HEK293 (cell line): Measurements from ENCODE around the gene SELENOS.

ENCODE experiments used
- GLIS2 ChIP-seq: fragments of 450-650 bp; formaldehyde crosslinking; IDR thresholded peaks from 2 replicates; pipeline ENCODE4 v1.5.1; 2016; ENCODE audit warnings: missing biosample characterization, missing genetic modification characterization
- KLF1 ChIP-seq: fragments of 450-650 bp; formaldehyde crosslinking; IDR thresholded peaks from 2 replicates; pipeline ENCODE4 v1.5.1; 2016; ENCODE audit warnings: missing biosample characterization, missing genetic modification characterization
- MYNN ChIP-seq: fragments of 450-650 bp; formaldehyde crosslinking; IDR thresholded peaks from 2 replicates; pipeline ENCODE4 v1.5.1; 2016; ENCODE audit warnings: missing biosample characterization, missing genetic modification characterization, borderline replicate concordance
- MZF1 ChIP-seq: fragments of 450-650 bp; formaldehyde crosslinking; IDR thresholded peaks from 2 replicates; pipeline ENCODE4 v1.5.1; 2017; ENCODE audit warnings: missing biosample characterization, missing genetic modification characterization, borderline replicate concordance
- WT1 ChIP-seq: fragments of 450-650 bp; formaldehyde crosslinking; IDR thresholded peaks from 2 replicates; pipeline ENCODE4 v1.5.1; 2016; ENCODE audit warnings: missing biosample characterization, missing genetic modification characterization
- YY2 ChIP-seq: fragments of 450-650 bp; formaldehyde crosslinking; IDR thresholded peaks from 2 replicates; pipeline ENCODE4 v1.5.1; 2016; ENCODE audit warnings: missing biosample characterization, missing genetic modification characterization
- ZBTB48 ChIP-seq: fragments of 450-650 bp; formaldehyde crosslinking; IDR thresholded peaks from 2 replicates; pipeline ENCODE4 v1.5.1; 2016; ENCODE audit warnings: missing biosample characterization, missing genetic modification characterization
- ZBTB8A ChIP-seq: fragments of 450-650 bp; formaldehyde crosslinking; IDR thresholded peaks from 2 replicates; pipeline ENCODE4 v1.5.1; 2016; ENCODE audit warnings: missing biosample characterization, missing genetic modification characterization
- ZFHX2 ChIP-seq: fragments of 450-650 bp; formaldehyde crosslinking; conservative IDR thresholded peaks from 2 replicates; pipeline ENCODE4 v1.5.1; 2016; ENCODE audit warnings: missing biosample characterization, missing genetic modification characterization
- ZFP3 ChIP-seq: fragments of 450-650 bp; formaldehyde crosslinking; IDR thresholded peaks from 2 replicates; pipeline ENCODE4 v1.5.1; 2016; ENCODE audit warnings: low read depth, missing biosample characterization, missing genetic modification characterization
- ZNF112 ChIP-seq: fragments of 450-650 bp; formaldehyde crosslinking; IDR thresholded peaks from 2 replicates; pipeline ENCODE4 v1.5.0; 2017; ENCODE audit warnings: missing biosample characterization, missing genetic modification characterization
- ZNF121 ChIP-seq: fragments of 450-650 bp; formaldehyde crosslinking; IDR thresholded peaks from 2 replicates; pipeline ENCODE4 v1.5.1; 2016; ENCODE audit warnings: missing biosample characterization, missing genetic modification characterization
- ZNF140 ChIP-seq: fragments of 450-650 bp; formaldehyde crosslinking; IDR thresholded peaks from 2 replicates; pipeline ENCODE4 v1.5.1; 2016; ENCODE audit warnings: missing biosample characterization, missing genetic modification characterization
- ZNF155 ChIP-seq: fragments of 450-650 bp; formaldehyde crosslinking; IDR thresholded peaks from 2 replicates; pipeline ENCODE4 v1.5.1; 2016; ENCODE audit warnings: missing biosample characterization, missing genetic modification characterization
- ZNF16 ChIP-seq: fragments of 450-650 bp; formaldehyde crosslinking; IDR thresholded peaks from 2 replicates; pipeline ENCODE4 v1.5.1; 2016; ENCODE audit warnings: low read depth, missing biosample characterization, missing genetic modification characterization
- ZNF174 ChIP-seq: fragments of 450-650 bp; formaldehyde crosslinking; IDR thresholded peaks from 2 replicates; pipeline ENCODE4 v1.5.0; 2017; ENCODE audit warnings: missing biosample characterization, mild to moderate bottlenecking, missing genetic modification characterization
- ZNF184 ChIP-seq: fragments of 450-650 bp; IDR thresholded peaks from 2 replicates; pipeline ENCODE4 v1.5.1; 2018; ENCODE audit warnings: missing biosample characterization, mild to moderate bottlenecking, missing genetic modification characterization
- ZNF248 ChIP-seq: fragments of 450-650 bp; formaldehyde crosslinking; IDR thresholded peaks from 2 replicates; pipeline ENCODE4 v1.5.1; 2017; ENCODE audit warnings: missing biosample characterization, missing genetic modification characterization
- ZNF274 ChIP-seq, 2 experiments: fragments of 200-500 bp in 1 of 2; fragments of 450-650 bp in 1 of 2; sonication (Bioruptor generic) in 1 of 2; formaldehyde crosslinking in 1 of 2; IDR thresholded peaks; 2 replicates each; pipeline versions ENCODE4 v1.5.1 to v1.6.1; 2014 to 2016; ENCODE audit warnings: borderline replicate concordance in 1 of 2, inconsistent platforms in 1 of 2, low read length in 1 of 2, missing biosample characterization in 1 of 2, missing genetic modification characterization in 1 of 2
- ZNF341 ChIP-seq: fragments of 450-650 bp; formaldehyde crosslinking; IDR thresholded peaks from 2 replicates; pipeline ENCODE4; 2016; ENCODE audit warnings: low read depth, missing biosample characterization, missing genetic modification characterization
- ZNF354C ChIP-seq: fragments of 450-650 bp; formaldehyde crosslinking; IDR thresholded peaks from 2 replicates; pipeline ENCODE4 v1.5.1; 2016; ENCODE audit warnings: missing biosample characterization, missing genetic modification characterization, low read depth, borderline replicate concordance
- ZNF362 ChIP-seq: fragments of 450-650 bp; formaldehyde crosslinking; IDR thresholded peaks from 2 replicates; pipeline ENCODE4 v1.5.1; 2016; ENCODE audit warnings: missing biosample characterization, missing genetic modification characterization
- ZNF629 ChIP-seq: fragments of 450-650 bp; formaldehyde crosslinking; IDR thresholded peaks from 2 replicates; pipeline ENCODE4 v1.5.1; 2017; ENCODE audit warnings: missing biosample characterization, missing genetic modification characterization
- ZNF747 ChIP-seq: fragments of 450-650 bp; formaldehyde crosslinking; IDR thresholded peaks from 2 replicates; pipeline ENCODE4 v1.5.1; 2016; ENCODE audit warnings: missing biosample characterization, missing genetic modification characterization
- ZNF792 ChIP-seq: fragments of 450-650 bp; formaldehyde crosslinking; IDR thresholded peaks from 2 replicates; pipeline ENCODE4 v1.5.1; 2016; ENCODE audit warnings: missing biosample characterization, missing genetic modification characterization
- ZSCAN30 ChIP-seq: fragments of 450-650 bp; IDR thresholded peaks from 2 replicates; pipeline ENCODE4 v1.5.1; 2018; ENCODE audit warnings: missing biosample characterization, mild to moderate bottlenecking, missing genetic modification characterization, moderate library complexity
- TF ChIP-seq, protein P1 (sequence below): fragments of 450-650 bp; formaldehyde crosslinking; IDR thresholded peaks from 2 replicates; pipeline ENCODE4 v1.5.1; 2017; ENCODE audit warnings: missing biosample characterization, missing genetic modification characterization
- TF ChIP-seq, protein P2 (sequence below): fragments of 450-650 bp; formaldehyde crosslinking; IDR thresholded peaks from 2 replicates; pipeline ENCODE4 v1.5.1; 2016; ENCODE audit warnings: missing biosample characterization, missing genetic modification characterization
- TF ChIP-seq, protein P3 (sequence below): fragments of 450-650 bp; formaldehyde crosslinking; IDR thresholded peaks from 2 replicates; pipeline ENCODE4 v1.5.1; 2016; ENCODE audit warnings: missing biosample characterization, missing genetic modification characterization
- TF ChIP-seq, protein P4 (sequence below): fragments of 450-650 bp; formaldehyde crosslinking; IDR thresholded peaks from 2 replicates; pipeline ENCODE4 v1.5.1; 2016; ENCODE audit warnings: missing biosample characterization, missing genetic modification characterization

SELENOS gene

GRCh38 chr15:101251830-101252820, 25.2 kb downstream of the SELENOS start, which contains the start of gene CHSY1 (continued):
- TF ChIP-seq ZNF362 (tag by site-specific recombination) (no peak), ZNF16 (tag by site-specific recombination) (no peak), WT1 (tag by site-specific recombination) (0 out of 2 replicates have a peak, but pooled peaks have one; percentile 28), MYNN (tag by site-specific recombination) (no peak), ZNF341 (tag by site-specific recombination) (no peak), ZNF274 (IDR thresholded peaks at IDR 0.05; ENCODE audit: low read length) (no peak), ZNF274 (tag by site-specific recombination; IDR thresholded peaks at IDR 0.05; ENCODE audit: borderline replicate concordance) (no peak), ZNF354C (tag by site-specific recombination) (no peak), ZFHX2 (tag by site-specific recombination) (peak; percentile 53; the same call in 1 of the 2 replicates), ZSCAN30 (tag by site-specific recombination) (peak; percentile 58), ZBTB48 (no peak), ZNF629 (tag by site-specific recombination) (0 out of 2 replicates have a peak, but pooled peaks have one; percentile 23), KLF1 (peak; percentile 38; the same call in 1 of the 2 replicates), ZNF184 (tag by site-specific recombination) (peak; percentile 41; the same call in 1 of the 2 replicates), ZNF792 (tag by site-specific recombination) (no peak), GLIS2 (no peak), ZNF174 (no peak), ZNF140 (no peak), ZNF112 (tag by site-specific recombination) (no peak), ZFP3 (tag by site-specific recombination) (no peak), ZNF121 (tag by site-specific recombination) (no peak), ZNF248 (tag by site-specific recombination) (no peak), YY2 (tag by site-specific recombination) (peak; percentile 54; the same call in 1 of the 2 replicates), MZF1 (tag by site-specific recombination) (no peak), ZNF747 (tag by site-specific recombination) (no peak), ZNF155 (tag by site-specific recombination) (no peak), ZBTB8A (peak; percentile 93)
- TF ChIP-seq, protein P1, sequence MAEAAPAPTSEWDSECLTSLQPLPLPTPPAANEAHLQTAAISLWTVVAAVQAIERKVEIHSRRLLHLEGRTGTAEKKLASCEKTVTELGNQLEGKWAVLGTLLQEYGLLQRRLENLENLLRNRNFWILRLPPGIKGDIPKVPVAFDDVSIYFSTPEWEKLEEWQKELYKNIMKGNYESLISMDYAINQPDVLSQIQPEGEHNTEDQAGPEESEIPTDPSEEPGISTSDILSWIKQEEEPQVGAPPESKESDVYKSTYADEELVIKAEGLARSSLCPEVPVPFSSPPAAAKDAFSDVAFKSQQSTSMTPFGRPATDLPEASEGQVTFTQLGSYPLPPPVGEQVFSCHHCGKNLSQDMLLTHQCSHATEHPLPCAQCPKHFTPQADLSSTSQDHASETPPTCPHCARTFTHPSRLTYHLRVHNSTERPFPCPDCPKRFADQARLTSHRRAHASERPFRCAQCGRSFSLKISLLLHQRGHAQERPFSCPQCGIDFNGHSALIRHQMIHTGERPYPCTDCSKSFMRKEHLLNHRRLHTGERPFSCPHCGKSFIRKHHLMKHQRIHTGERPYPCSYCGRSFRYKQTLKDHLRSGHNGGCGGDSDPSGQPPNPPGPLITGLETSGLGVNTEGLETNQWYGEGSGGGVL (tag by site-specific recombination): no peak
- TF ChIP-seq, protein P2, sequence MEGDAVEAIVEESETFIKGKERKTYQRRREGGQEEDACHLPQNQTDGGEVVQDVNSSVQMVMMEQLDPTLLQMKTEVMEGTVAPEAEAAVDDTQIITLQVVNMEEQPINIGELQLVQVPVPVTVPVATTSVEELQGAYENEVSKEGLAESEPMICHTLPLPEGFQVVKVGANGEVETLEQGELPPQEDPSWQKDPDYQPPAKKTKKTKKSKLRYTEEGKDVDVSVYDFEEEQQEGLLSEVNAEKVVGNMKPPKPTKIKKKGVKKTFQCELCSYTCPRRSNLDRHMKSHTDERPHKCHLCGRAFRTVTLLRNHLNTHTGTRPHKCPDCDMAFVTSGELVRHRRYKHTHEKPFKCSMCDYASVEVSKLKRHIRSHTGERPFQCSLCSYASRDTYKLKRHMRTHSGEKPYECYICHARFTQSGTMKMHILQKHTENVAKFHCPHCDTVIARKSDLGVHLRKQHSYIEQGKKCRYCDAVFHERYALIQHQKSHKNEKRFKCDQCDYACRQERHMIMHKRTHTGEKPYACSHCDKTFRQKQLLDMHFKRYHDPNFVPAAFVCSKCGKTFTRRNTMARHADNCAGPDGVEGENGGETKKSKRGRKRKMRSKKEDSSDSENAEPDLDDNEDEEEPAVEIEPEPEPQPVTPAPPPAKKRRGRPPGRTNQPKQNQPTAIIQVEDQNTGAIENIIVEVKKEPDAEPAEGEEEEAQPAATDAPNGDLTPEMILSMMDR (tag by site-specific recombination): no peak
- TF ChIP-seq, protein P3, sequence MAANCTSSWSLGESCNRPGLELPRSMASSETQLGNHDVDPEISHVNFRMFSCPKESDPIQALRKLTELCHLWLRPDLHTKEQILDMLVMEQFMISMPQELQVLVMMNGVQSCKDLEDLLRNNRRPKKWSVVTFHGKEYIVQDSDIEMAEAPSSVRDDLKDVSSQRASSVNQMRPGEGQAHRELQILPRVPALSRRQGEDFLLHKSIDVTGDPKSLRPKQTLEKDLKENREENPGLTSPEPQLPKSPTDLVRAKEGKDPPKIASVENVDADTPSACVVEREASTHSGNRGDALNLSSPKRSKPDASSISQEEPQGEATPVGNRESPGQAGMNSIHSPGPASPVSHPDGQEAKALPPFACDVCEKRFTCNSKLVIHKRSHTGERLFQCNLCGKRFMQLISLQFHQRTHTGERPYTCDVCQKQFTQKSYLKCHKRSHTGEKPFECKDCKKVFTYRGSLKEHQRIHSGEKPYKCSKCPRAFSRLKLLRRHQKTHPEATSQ (tag by site-specific recombination): peak; percentile 43; the same call in 1 of the 2 replicates
- TF ChIP-seq, protein P4, sequence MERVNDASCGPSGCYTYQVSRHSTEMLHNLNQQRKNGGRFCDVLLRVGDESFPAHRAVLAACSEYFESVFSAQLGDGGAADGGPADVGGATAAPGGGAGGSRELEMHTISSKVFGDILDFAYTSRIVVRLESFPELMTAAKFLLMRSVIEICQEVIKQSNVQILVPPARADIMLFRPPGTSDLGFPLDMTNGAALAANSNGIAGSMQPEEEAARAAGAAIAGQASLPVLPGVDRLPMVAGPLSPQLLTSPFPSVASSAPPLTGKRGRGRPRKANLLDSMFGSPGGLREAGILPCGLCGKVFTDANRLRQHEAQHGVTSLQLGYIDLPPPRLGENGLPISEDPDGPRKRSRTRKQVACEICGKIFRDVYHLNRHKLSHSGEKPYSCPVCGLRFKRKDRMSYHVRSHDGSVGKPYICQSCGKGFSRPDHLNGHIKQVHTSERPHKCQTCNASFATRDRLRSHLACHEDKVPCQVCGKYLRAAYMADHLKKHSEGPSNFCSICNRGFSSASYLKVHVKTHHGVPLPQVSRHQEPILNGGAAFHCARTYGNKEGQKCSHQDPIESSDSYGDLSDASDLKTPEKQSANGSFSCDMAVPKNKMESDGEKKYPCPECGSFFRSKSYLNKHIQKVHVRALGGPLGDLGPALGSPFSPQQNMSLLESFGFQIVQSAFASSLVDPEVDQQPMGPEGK (tag by site-specific recombination): peak; percentile 53; the same call in 1 of the 2 replicates
